NB4 (cell line): ENCODE data around the gene HBS1L.

ENCODE experiments used
- DNase-seq: peaks from one replicate; pipeline ENCODE4 v3.0.0; 2010; ENCODE audit warnings: low read depth
- H3K4me3 ChIP-seq: one replicate; pipeline ENCODE4 v1.5.1; 2011; ENCODE audit warnings: mild to moderate bottlenecking, low read depth, low read length, moderate library complexity
- CTCF ChIP-seq: IDR thresholded peaks from one replicate; pipeline ENCODE4 v1.5.1; 2012; ENCODE audit warnings: low read depth, low read length
- MAX ChIP-seq: IDR thresholded peaks from 2 replicates; pipeline ENCODE4 v1.6.1; 2011; ENCODE audit warnings: low read depth, low read length
- MYC ChIP-seq: IDR thresholded peaks from 2 replicates; pipeline ENCODE4 v1.6.1; 2011; ENCODE audit warnings: low read depth, low read length
- POLR2A ChIP-seq: IDR thresholded peaks from 2 replicates; pipeline ENCODE4 v1.6.1; 2011; ENCODE audit warnings: mild to moderate bottlenecking; ENCODE audit not compliant: insufficient read length; ENCODE audit errors: extremely low read depth

The HBS1L gene

DNA sequence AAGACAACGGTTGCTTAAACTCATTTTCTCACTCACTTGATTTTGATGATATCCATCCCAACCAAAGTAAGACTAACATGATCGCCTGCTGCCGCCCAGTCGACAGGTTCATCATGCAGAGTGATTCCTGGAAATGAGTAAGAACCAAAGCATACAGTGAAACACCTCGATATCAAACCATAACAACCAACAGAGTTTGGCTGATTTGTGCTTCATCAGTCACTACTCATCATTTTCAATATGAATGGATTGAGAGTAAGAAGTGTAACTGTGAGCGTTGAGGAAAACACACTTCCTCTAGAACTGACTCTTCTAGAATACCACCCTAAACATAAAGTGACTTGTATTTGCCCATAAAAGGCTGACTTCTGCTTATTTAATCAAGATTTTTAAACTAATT is 75.5 kb downstream of the HBS1L start:
- no peak for DNase-seq
- TF ChIP-seq MAX = no peak
- TF ChIP-seq CTCF = no peak
- no peak for TF ChIP-seq MYC
- TF ChIP-seq POLR2A = no peak
- no peak overlapping the region for H3K4me3 ChIP-seq

- TF ChIP-seq CTCF = no peak
- TF ChIP-seq POLR2A = no peak
- no peak for TF ChIP-seq MYC
- TF ChIP-seq MAX = no peak
- DNase-seq = no peak
- no peak overlapping the region for H3K4me3 ChIP-seq
Observed at GRCh38 chr6:134974370-134974769, 80.3 kb downstream of the HBS1L start.

DNA sequence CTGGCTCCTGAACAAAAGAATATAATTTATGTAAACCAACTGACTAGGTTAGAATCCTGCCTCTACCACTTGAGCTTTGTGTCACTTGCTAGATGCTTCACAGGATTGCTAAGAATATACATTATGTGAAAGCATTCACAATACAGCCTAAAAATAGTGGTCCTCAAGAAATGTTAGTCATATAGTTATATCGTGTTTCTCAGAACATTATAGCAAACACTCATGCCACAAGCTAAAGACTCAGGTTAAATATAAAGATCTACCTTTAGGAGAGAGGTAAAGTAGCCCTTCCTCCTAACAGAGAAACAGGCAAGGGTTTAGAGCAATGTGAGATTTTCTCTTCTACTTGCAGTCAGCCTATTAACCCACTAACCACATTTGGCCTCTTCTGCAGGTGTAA is 86.9 kb downstream of the HBS1L start:
- DNase-seq = no peak
- no peak overlapping the region for H3K4me3 ChIP-seq
- TF ChIP-seq MYC = no peak
- TF ChIP-seq CTCF = no peak
- TF ChIP-seq MAX = no peak
- no peak for TF ChIP-seq POLR2A

GRCh38 chr6:134964451-134965203 is 90.0 kb downstream of the HBS1L start:
- TF ChIP-seq POLR2A = no peak
- TF ChIP-seq CTCF = no peak
- TF ChIP-seq MAX = no peak
- no peak for TF ChIP-seq MYC
- DNase-seq = no peak
- H3K4me3 ChIP-seq = no peak overlapping the region

GRCh38 chr6:134962421-134962820 is 92.2 kb downstream of the HBS1L start:
- DNase-seq = no peak
- no peak for TF ChIP-seq MYC
- TF ChIP-seq POLR2A = no peak
- no peak for TF ChIP-seq MAX
- no peak for TF ChIP-seq CTCF
- no peak overlapping the region for H3K4me3 ChIP-seq
